Tibial nerve (tissue), 3 donors: ENCODE data around the gene SNX21.

Experiments
- POLR2A ChIP-seq, 2 donors: fragments of 450-650 bp; IDR thresholded peaks; one replicate each; pipeline ENCODE4 v1.6.1; 2017; ENCODE audit warnings: antibody characterized with exemption in 2 of 2, mild to moderate bottlenecking in 2 of 2, moderate library complexity in 2 of 2
- TF ChIP-seq, protein P1 (sequence below), 5 experiments: fragments of 200-600 bp in 3 of 5; fragments of 450-650 bp in 2 of 5; sonication (generic) in 3 of 5; IDR thresholded peaks; one replicate each; pipeline ENCODE4 v1.5.1; 2016 to 2019; ENCODE audit warnings: antibody characterized with exemption in 5 of 5, mild to moderate bottlenecking in 3 of 5, moderate library complexity in 2 of 5

GRCh38 chr20:45848969-45849582 lies 15.5 kb downstream of the SNX21 start:
- TF ChIP-seq POLR2A (IDR thresholded peaks at IDR 0.05) = no peak
- TF ChIP-seq, protein P1, sequence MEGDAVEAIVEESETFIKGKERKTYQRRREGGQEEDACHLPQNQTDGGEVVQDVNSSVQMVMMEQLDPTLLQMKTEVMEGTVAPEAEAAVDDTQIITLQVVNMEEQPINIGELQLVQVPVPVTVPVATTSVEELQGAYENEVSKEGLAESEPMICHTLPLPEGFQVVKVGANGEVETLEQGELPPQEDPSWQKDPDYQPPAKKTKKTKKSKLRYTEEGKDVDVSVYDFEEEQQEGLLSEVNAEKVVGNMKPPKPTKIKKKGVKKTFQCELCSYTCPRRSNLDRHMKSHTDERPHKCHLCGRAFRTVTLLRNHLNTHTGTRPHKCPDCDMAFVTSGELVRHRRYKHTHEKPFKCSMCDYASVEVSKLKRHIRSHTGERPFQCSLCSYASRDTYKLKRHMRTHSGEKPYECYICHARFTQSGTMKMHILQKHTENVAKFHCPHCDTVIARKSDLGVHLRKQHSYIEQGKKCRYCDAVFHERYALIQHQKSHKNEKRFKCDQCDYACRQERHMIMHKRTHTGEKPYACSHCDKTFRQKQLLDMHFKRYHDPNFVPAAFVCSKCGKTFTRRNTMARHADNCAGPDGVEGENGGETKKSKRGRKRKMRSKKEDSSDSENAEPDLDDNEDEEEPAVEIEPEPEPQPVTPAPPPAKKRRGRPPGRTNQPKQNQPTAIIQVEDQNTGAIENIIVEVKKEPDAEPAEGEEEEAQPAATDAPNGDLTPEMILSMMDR (IDR thresholded peaks at IDR 0.05) = no peak
